ENCODE measurements around the gene SEC14L1. TPM values are rescaled to one million over a fixed set of nuclear protein-coding genes. Genes with fewer than 3 reads are reported as not detected.

The SEC14L1 gene
- total RNA-seq, 1 donor from 2014 or later, result 322 TPM

- peak; percentile 55 for DNase-seq
These were observed 74.0 kb downstream of the SEC14L1 start for GRCh38 chr17:77214743-77215142.

- DNase-seq, result no peak
These were observed 74.5 kb downstream of the SEC14L1 start for GRCh38 chr17:77215281-77215680.

GRCh38 chr17:77216486-77216885 lies 75.7 kb downstream of the SEC14L1 start:
- no peak for DNase-seq

- DNase-seq, result no peak
These were observed 76.4 kb downstream of the SEC14L1 start for GRCh38 chr17:77217123-77217522.

GRCh38 chr17:77217566-77217965 lies 76.8 kb downstream of the SEC14L1 start:
- DNase-seq, result no peak

- DNase-seq, result no peak
These were observed 78.1 kb downstream of the SEC14L1 start for GRCh38 chr17:77218902-77219301.

GRCh38 chr17:77222356-77222755 lies 81.6 kb downstream of the SEC14L1 start:
- peak; percentile 62 for DNase-seq

- DNase-seq, result no peak
These were observed 83.1 kb downstream of the SEC14L1 start for GRCh38 chr17:77223642-77224420.

- no peak for DNase-seq
These were observed 84.5 kb downstream of the SEC14L1 start for GRCh38 chr17:77225265-77225664.

- peak; percentile 78 for DNase-seq
These were observed 86.9 kb downstream of the SEC14L1 start for GRCh38 chr17:77227461-77228240.

- DNase-seq, result no peak
These were observed 87.5 kb downstream of the SEC14L1 start for GRCh38 chr17:77228241-77228752.

GRCh38 chr17:77228816-77229215 lies 88.0 kb downstream of the SEC14L1 start:
- no peak for DNase-seq

- DNase-seq, result no peak
These were observed 89.1 kb downstream of the SEC14L1 start for GRCh38 chr17:77229786-77230435.

GRCh38 chr17:77230436-77230830 lies 89.7 kb downstream of the SEC14L1 start:
- DNase-seq, result no peak

GRCh38 chr17:77231076-77231871 lies 90.5 kb downstream of the SEC14L1 start:
- no peak for DNase-seq

- no peak for DNase-seq
These were observed 92.4 kb downstream of the SEC14L1 start for GRCh38 chr17:77233127-77233526.

- peak; percentile 91 for DNase-seq
These were observed 93.0 kb downstream of the SEC14L1 start for GRCh38 chr17:77233635-77234334.

- DNase-seq, result no peak
These were observed 93.9 kb downstream of the SEC14L1 start for GRCh38 chr17:77234695-77235094.

GRCh38 chr17:77235370-77235941 lies 94.7 kb downstream of the SEC14L1 start:
- peak; percentile 78 for DNase-seq

- DNase-seq, result no peak
These were observed 96.7 kb downstream of the SEC14L1 start for GRCh38 chr17:77237232-77238008.

All from dermis blood vessel endothelial cell (primary cell).